ENCODE results near the gene CACNA1C. TPM values are rescaled to one million over a fixed set of nuclear protein-coding genes. Genes with fewer than 3 reads are reported as not detected.

The CACNA1C gene
- total RNA-seq, 1 experiment from 2014 or later = 1.8 TPM

DNA sequence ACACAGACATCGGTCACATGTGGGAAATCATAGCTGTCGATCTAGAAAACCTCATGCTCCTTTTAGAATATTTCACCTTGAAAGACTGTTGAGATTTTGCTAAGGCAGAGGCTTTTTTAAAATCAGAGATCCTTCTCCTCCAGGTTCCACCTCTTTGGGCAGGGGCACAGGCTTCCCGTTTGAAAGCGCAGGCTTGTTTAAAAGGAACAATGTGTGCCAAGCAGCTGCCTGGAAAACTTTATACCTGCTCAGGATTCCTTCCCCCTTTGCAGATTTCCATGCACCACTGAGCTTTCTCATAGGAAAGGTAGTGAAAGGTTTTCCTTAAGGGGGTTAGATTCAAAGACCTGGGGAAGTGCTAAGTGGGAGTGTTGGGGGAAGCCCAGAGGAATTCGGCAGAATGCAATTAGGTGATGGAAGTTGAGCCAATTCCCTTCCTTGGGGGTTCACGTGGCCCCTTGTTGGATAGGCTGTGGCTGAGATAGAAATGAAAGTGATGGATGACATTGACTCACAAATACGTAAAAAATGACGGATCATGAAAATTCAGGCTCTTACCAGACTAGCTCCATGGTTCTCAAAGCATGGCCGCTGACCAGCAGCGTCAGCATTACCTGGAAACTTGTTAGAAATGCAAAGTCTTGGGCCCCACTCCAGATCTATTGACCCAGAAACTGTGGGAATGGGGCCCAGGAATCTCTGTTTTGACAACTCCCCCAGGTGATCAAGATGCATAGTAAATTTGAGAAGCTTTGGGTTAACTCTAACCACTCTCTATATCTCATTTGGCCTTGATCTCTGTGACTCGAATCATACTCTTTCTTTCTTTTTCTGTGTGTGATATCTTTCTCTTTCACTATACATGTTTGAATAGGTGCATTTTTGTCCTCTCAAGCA, 460.6 kb downstream of the CACNA1C start:
- DNase-seq (ENCODE audit: low read depth) = no peak

DNA sequence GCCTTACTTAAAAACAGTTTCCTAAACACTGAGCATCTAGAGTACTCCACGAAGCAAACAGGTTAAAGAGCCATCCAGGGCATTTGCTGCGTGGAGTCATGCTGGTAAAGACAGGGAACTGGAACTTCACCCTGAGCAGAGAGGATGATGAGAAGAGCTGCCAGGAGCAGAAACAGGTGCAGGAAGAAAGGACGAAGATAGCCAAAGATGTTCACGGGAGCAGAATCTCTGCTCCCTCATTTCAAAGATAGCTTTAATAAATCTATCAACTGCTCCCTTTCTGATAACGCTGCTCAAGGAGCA, 461.2 kb downstream of the CACNA1C start:
- no peak for DNase-seq (ENCODE audit: low read depth)

DNA sequence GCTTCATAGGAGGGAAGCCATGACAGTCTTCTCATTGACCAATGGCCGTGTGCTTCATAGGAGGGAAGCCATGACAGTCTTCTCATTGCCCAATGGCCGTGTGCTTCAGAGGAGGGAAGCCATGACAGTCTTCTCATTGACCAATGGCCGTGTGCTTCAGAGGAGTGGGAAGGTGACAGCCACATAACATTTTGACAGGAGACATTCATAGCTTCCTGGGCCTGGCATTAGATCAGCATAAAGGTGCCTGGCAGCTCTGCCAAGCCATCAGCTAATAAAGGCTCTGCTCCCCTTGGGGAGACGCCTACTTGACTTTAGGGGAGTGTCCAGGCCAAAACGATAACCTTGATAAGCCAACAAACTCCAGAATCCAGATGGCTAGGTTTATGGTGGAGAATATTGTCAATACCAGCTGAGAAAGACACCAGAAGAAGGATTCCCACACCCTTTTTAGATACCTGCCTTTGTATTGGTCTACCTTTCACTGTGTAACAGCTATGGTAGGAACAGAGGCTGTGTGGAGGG, 468.0 kb downstream of the CACNA1C start:
- no peak for DNase-seq (ENCODE audit: low read depth)

DNA sequence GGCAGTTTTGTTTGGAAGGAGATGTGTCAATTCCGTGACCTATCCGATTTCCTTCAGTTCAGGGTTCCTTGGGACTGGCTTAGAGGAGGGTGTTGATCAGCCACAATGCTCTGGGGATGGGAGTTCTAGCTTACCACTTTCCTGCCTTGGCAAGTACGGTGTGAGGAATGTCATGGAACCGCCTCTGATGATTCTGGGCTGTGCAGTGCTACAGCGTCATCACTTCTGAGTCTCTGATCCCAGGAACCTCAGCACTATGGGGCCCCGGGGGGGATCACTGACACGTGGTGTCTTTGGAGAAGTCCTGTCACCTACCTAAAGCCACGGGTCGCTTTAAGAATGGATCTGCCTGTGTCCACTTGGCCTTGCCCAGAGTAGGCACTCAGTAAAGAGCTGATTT, 470.5 kb downstream of the CACNA1C start:
- DNase-seq (ENCODE audit: low read depth) = no peak

DNA sequence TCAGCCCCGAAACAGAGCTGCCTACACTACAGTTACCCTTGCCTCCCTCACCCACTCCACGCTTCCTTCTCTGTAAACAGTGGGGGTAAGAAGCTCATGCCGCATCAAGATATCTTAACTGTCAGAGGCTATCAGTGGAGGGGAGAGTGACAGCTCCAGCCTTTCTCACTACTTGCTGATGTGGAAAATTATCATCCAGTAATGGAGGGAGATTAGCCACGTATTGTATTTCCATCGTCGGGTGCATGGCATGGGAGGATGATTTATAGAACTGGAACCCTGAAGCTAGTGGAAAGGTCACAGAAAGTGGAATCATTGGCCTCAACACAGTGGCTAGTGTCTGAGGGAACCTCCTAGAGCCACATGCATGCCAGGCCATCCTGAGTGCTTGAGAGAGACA, 471.1 kb downstream of the CACNA1C start:
- DNase-seq (ENCODE audit: low read depth) = no peak

DNA sequence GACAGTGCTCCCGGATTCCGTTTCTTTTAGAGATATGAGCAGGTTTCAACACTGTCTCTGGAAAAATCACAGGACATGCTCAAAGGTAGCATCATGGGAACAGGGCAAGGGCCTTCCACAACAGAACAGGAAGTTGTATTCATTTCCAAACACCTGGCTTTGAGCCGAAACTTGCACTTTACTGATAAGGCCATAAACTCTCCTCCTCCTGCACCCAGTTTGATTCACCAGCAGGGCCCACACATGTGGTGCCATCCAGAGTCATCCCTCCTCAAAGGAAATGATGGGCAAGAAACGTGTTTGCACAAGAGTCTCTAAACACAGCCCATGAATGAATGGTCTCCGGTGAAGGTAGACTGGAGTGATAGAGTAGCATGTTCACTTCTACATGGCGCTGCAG, 473.6 kb downstream of the CACNA1C start:
- DNase-seq (ENCODE audit: low read depth) = no peak

DNA sequence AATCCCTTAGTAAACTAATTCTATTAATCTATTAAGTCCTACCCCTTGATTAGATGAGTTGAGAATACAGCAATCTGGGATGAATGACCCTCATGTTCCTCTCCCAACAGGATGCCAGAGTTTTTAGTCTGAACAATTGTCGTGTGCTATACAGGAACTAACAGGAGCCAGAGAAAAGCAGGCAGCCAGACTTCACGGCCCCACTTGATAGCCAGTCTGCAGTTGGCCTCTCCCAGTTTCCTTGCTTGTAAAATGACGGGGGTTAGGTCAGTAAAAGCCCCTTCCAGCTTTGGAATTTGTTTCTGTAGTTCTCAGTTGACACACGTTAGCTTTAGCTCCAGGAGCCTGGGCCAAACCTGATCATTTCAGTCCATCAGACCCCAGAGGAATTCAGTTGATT, 475.2 kb downstream of the CACNA1C start:
- DNase-seq (ENCODE audit: low read depth) = no peak

DNA sequence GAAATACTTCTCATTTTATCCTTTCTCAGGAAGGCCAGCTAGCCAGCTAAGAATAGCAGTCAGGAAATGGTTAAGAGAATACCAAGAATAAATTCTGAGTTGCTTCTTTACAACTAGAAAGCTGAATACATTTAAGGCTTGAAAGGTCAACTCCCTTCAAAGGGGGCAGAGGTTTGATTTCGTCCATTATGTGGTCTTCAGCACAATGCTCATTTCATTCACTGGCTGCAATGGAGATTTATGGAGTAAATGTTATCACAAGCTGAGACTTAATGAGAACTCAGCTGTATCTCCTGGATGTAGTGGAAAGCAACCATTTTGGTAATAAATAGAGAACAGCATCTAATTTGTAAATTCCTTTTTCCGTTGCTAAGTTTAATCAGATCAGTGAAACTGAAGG, 477.0 kb downstream of the CACNA1C start:
- no peak for DNase-seq (ENCODE audit: low read depth)

DNA sequence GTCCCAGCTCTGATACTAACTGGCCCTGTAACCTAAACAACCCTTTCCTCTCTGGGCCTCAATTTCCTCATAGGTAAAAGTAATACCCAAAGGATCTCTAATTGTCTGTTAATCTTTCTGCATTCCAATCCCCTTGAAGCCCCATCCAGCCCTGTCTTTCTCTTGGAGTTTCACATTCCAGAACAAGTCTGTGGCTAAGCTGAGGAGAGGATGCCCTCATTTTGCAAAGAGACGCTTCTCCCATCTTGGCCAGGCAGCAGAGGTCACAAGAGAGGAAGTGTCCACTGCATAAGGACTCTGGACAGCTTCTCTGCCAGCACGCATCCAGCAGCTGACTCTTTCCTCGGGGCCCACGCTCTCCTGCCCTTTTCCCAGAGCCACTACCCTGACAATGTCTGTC, 478.6 kb downstream of the CACNA1C start:
- DNase-seq (ENCODE audit: low read depth) = no peak

DNA sequence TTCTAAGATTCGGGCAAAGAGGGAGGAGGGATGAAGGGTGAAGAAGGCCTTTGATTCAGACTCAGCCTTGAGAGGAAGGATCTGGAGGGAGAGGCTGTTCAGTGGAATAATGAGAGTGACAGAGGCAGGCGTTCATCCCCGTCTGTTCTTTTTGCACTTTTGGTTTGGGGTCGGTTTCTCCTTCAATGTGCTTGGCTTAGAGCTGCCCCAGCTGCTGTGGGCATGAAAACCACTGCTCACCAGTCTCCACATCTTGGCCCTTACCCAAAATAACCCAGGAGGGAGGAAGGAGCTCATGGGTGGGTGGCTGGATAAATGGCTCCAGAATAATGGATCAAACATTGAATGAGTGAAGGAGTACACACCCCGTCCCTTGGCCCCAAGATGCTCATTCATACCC, 480.2 kb downstream of the CACNA1C start:
- DNase-seq (ENCODE audit: low read depth) = no peak

DNA sequence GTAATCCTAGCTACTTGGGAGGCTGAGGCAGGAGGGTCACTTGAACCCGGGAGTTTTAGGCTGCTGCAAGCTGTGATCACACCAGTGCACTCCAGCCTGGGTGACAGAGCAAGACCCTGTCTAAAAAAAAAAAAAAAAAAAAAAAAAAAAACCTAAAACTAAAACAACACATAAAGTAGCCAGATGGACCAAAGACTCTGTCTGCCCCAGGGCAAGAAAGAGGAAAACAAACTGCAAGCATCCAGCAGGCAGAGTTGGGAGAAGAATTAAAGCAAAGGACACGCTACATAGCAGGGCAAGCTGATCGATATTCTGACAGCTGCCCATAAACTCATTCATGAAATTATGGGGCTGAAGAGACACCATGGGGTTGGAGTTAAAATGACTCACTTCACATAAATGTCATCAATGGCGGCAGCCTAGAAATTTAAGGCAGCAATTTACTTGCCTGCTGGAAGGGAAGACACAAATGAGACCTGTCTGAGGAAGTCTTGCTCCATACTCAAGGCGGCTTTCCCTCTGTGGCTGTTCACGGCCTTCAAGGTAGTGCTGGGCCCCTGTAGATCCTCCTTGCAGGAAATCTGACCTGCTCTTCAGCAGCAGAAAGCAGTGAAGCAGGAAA, 482.9 kb downstream of the CACNA1C start:
- DNase-seq (ENCODE audit: low read depth) = peak; percentile 16

DNA sequence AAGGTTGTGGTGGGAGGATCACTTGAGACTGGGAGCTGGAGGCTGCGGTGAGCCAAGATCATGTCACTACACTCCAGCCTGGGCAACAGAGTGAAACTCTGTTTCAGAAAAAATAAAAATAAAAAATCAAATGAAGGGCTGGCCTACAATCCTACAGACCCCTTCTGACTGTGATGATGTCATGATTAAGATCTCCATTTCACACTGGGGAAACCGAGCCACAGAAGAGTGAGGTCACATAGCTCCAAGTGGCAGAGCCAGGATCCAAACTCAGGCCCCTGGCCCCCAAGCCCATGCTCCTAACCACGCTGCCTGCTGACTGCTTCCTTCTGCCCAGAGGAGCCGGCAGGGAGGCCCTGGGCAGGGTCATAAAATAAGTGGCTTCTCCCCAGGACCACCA, 483.9 kb downstream of the CACNA1C start:
- no peak for DNase-seq (ENCODE audit: low read depth)

DNA sequence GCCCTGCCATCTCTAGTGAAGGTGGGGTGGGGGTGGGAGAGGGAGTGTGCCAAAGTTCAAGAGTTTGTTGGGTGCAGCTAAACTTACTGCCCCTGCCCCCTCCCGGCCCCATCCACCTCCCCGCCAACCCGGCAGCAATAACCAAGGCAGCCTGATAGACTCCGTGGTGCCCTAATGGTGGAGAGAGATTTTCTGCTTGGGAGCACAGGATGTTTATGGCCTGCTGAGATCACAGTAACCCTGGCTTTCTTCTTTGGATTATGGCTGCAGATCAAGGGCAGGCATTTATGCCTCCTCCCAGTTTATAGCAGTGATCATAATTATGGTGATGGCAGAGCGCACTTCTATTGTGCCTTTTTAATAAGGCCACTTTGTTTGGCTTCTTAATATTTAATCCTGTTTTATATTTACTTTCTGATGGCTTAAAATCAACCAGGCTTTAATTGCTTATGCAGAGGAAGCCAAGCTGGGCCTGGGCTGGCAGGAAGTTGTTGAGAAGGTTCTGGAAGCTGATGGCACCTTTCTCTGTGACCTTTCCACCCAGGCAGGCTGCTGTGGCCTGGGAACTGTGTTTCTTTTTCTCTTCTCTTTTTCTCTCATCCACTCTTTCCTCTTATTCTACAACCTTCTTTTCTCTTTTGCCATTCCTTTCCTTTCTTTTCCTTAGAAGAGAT, 485.2 kb downstream of the CACNA1C start:
- no peak for DNase-seq (ENCODE audit: low read depth)

DNA sequence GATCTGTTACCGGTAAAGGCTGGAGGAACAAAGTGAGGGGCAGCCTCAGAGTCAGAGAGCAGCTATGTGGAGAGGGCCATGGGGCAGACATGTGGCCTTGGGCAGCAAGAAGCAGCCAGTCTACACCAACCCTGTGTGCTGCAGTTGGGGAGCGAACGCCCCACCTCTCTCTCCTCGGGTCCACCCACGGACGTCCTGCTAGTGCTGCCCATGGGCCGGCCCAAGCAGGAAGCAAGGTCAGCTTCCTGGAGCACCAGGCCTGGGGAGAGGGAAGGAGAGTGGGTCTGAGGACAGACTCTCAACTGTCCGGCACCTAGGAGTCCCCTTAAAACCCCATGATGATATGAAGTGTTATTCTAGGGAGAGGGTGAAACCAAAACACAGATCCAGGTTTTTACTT, 487.2 kb downstream of the CACNA1C start:
- no peak for DNase-seq (ENCODE audit: low read depth)

DNA sequence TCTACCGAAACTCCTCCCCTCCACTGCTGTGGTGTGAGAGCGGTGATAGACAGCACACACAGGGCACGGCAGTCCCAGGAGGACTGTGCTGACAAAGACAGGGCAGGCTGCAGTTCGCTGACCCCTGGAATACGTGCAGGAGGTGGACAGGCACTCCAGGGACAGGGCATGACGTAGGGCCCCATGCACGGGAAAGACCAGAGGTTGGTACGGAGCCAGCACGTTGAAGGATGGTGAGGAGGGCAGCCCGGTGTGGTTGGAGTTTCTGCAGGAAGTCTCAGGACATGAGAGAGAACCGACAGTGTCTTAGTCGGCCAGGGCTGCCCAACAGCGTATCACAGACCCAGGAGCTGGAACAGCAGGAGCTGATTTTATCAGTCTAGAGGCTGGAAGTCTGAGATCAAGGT, 487.8 kb downstream of the CACNA1C start:
- DNase-seq (ENCODE audit: low read depth) = no peak

DNA sequence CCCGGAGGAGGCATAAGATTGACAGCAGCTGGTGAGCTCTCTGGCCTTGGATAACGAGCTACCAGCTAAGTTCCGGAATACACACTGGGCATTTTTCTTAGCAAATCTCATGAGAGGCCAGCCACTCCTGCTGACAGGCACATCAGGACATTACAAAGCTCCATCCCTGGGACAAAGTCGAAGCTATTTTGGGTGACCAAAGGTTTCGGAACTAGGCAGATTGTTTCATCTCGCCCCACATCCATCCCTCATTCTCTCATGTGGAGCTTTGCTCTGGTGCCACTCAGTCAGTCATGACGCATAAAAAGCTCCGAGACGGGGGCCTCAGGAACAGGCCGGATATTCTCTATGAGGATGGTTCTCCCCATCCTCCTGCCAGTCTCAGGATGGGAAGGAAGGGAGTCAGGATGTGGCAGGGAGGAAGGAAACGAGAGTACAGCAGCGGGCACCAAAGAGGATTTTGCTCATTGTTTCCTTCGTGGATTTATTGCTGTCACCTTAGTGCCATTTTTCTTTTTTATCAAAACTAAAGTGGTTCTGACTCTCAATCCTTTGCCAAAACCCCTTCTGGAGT, 488.9 kb downstream of the CACNA1C start:
- no peak for DNase-seq (ENCODE audit: low read depth)

DNA sequence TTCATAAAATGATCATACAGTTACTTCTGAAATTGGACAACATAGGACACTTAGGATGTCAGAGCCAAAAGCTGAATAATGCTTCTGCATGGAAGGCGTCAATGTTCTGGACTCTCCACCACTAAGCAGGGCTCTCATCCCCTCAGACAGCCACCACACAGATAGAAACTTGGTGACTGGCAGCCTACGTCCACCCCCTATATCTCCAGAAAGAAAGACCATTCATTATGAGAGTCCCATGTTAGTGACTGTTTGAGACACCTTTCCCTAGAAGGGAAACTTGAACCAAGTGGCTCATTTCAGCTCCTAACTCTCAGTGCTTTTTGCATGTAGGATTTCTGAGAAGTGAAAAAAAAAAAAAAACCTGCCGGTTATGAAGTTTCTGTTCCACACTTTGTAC, 491.0 kb downstream of the CACNA1C start:
- no peak for DNase-seq (ENCODE audit: low read depth)

DNA sequence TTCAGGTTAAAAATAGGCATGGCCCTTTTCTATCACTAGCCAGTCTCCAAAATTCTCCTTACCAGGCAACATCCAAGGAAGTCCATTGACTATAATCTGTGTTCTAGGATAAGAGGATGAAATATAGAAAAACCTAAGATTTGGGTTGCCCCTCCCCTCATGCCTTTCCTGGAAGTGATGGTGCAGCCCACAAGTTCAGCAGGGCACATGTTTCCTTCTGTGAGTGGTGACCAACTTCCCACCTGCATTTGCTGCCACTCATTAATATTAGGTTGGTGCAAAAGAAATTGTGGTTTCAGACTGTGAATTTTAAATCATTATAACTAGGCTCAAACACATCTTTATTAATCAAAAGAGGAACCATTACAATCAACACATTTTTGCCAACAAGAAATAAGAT, 491.4 kb downstream of the CACNA1C start:
- no peak for DNase-seq (ENCODE audit: low read depth)

DNA sequence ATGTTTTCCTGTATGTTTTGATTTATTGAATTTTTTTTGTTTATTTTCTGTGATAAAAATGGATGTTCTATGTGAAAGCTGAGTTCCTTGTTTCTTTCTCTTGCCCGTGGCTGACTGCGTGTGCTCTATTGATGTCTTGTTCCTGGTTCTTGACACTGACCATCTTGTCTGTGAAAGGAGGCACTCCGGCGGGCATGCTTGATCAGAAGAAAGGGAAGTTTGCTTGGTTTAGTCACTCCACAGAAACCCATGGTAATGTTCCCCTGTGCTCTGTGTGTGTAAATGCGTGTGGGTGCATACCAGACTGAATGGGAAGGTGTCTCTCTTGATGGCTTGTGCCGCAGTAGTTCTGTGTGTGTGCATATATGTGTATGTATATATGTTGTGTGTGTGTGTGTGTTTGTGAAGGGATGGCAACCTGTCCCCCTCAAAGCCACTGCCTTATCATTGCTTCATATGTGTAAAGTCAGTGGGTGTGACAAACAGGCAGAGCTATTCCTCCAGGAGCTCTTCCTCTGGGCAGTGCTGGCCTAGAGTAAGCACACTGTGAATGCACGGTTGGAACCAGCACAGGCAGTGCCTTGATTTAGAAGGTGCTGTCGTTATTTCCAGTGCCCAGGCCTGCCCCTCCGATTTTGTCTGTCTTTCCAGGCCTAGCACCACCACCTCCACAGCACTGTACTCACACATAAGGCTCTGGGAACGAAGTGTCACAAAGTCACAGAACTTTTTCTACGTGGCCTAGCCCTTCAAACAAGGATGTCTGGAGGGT, 494.7 kb downstream of the CACNA1C start:
- no peak for DNase-seq (ENCODE audit: low read depth)

DNA sequence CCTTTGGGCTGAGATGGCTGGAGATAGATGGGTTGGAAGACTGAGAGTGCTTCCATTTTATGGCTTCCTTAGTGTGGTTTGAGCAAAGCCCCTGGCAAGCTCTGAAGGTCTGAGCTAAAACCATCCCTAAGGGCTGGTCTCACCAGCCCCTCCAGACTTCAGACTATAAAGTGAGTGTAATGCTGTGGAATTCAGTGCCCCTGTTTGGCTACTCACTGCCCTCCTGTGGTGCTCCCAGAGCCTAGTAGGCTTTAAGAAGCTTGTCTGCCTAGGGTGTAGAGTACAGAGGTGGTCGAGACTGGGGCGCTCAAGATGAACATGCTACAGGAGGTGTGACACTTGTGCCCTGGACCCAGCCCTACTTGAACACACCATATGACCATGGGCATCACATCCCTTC, 495.3 kb downstream of the CACNA1C start:
- DNase-seq (ENCODE audit: low read depth) = no peak

DNA sequence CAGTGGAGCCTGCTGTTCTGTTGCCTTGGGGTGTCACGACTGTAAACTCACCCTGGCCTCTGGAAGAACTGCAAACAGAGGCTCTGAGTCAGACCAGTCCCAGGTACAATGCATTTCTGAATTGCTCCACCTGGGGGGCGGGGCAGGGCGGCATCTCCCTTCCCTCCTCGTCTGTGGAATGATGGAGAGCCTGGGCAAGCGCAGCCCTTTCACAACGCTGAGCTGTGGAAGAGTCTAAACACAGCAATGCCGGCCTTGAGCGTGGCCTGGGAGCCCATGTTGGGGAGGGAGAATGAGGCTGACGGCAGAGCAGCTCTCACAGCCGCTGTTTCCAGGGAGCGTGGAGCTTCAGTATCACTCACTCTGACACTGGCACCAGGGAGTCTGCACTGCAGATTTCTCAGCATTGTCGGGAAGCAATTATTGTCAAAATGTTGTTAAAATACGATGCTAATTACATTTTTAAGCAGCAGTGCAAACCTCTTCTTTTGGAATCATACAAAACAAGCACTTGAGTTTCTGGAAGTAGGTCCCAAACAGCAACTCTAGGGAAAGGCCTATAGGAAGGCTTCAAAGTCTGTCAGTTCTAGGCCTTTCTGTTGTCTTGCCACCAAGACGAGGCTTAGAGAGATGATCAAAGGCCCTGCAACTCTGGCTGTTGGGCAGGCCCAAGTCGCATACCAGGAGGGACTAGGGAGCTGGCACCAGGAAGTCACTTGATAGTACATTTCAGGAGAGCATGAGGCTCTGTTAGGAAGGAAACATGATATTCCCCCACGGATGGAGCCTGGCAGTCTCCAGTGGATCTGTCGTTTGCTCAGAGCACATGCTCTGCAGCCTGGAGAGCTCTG, 498.0 kb downstream of the CACNA1C start:
- no peak for DNase-seq (ENCODE audit: low read depth)
